ENCODE results near the gene IQSEC3.

IQSEC3 gene

GRCh38 chr12:176321-177181, 110.0 kb downstream of the IQSEC3 start:
- no peaks in the 10 kb centered on the region for H3K36me3 ChIP-seq (ENCODE audit: control insufficient read depth in 2 of 2, insufficient read depth in 1 of 2, low read length in 2 of 2)
- POLR2A ChIA-PET = no interaction called here
- CTCF ChIA-PET = interaction anchor here (0.7 to 1.8 kb wide), 4 partner anchors 9 to 44 kb away, joined by 4 to 5 read pairs (median 4); no protein-coding TSS in a partner anchor
- 0 out of 2 replicates have a peak, but pooled peaks have one; percentile 18 for TF ChIP-seq ZNF366 (tag by site-specific recombination; conservative IDR thresholded peaks at IDR 0.05)
- no peak for TF ChIP-seq KLF9 (tag by site-specific recombination; IDR thresholded peaks at IDR 0.05; ENCODE audit: low read depth)
- TF ChIP-seq PATZ1 (tag by site-specific recombination; IDR thresholded peaks at IDR 0.05) = peak; percentile 15; the same call in 1 of the 2 replicates
- TF ChIP-seq ZNF664 (tag by site-specific recombination; IDR thresholded peaks at IDR 0.05) = no peak
- TF ChIP-seq ZNF560 (tag by site-specific recombination; IDR thresholded peaks at IDR 0.05; ENCODE audit: borderline replicate concordance) = no peak
- TF ChIP-seq ZBTB48 (tag by site-specific recombination; IDR thresholded peaks at IDR 0.05) = peak; percentile 98
- 0 out of 2 replicates have a peak, but pooled peaks have one; percentile 3 for TF ChIP-seq SP2 (tag by site-specific recombination; IDR thresholded peaks at IDR 0.05)
- TF ChIP-seq KLF17 (tag by site-specific recombination; IDR thresholded peaks at IDR 0.05) = 0 out of 2 replicates have a peak, but pooled peaks have one; percentile 35
- no peak for TF ChIP-seq ZNF707 (tag by site-specific recombination; IDR thresholded peaks at IDR 0.05)
- TF ChIP-seq ZNF670 (tag by site-specific recombination; IDR thresholded peaks at IDR 0.05; ENCODE audit: low read depth) = no peak
- peak; percentile 69; the same call in 1 of the 2 replicates for TF ChIP-seq ZBTB21 (tag by site-specific recombination; IDR thresholded peaks at IDR 0.05)
- TF ChIP-seq SP3 (tag by site-specific recombination; IDR thresholded peaks at IDR 0.05) = peak; percentile 34; the same call in 1 of the 2 replicates
- peak; percentile 73 for TF ChIP-seq ZNF629 (tag by site-specific recombination; IDR thresholded peaks at IDR 0.05)
- no peaks in the 10 kb centered on the region for H3K4me1 ChIP-seq (ENCODE audit: control insufficient read depth, insufficient read depth, low read length)
- H3K27ac ChIP-seq (ENCODE audit: extremely low read depth, low read depth, low read length) = no peak overlapping the region
- H3K4me3 ChIP-seq (ENCODE audit: low read depth, low read length) = no peak overlapping the region
- no peaks in the 10 kb centered on the region for H3K9me3 ChIP-seq (ENCODE audit: control insufficient read depth, insufficient read depth, low read depth, low read length)

- POLR2A ChIA-PET = no interaction called here
- CTCF ChIA-PET = interaction anchor here (0.7 to 1.0 kb wide), 3 partner anchors 10 to 43 kb away, joined by 4 to 5 read pairs (median 4); no protein-coding TSS in a partner anchor
- Histone ChIP-seq H3K36me3 (ENCODE audit: control insufficient read depth in 2 of 2, insufficient read depth in 1 of 2, low read length in 2 of 2) (no peaks in the 10 kb centered on the region), H3K4me3 (ENCODE audit: low read depth, low read length) (no peak overlapping the region), H3K9me3 (ENCODE audit: control insufficient read depth, insufficient read depth, low read depth, low read length) (no peaks in the 10 kb centered on the region), H3K4me1 (ENCODE audit: control insufficient read depth, insufficient read depth, low read length) (no peaks in the 10 kb centered on the region), H3K27ac (ENCODE audit: extremely low read depth, low read depth, low read length) (no peak overlapping the region)
- TF ChIP-seq ZNF302 (tag by site-specific recombination; IDR thresholded peaks at IDR 0.05; ENCODE audit: low read depth) = no peak
- TF ChIP-seq GLIS2 (tag by site-specific recombination; IDR thresholded peaks at IDR 0.05) = 0 out of 2 replicates have a peak, but pooled peaks have one; percentile 22
- TF ChIP-seq ZBTB44 (tag by site-specific recombination; IDR thresholded peaks at IDR 0.05) = no peak
- TF ChIP-seq OSR2 (tag by site-specific recombination; IDR thresholded peaks at IDR 0.05) = no peak
- no peak for TF ChIP-seq ZNF530 (tag by site-specific recombination; IDR thresholded peaks at IDR 0.05; ENCODE audit: low read depth)
Measured at GRCh38 chr12:177336-177979, 110.9 kb downstream of the IQSEC3 start.
